ENCODE results near the gene CCDC70.

DNA sequence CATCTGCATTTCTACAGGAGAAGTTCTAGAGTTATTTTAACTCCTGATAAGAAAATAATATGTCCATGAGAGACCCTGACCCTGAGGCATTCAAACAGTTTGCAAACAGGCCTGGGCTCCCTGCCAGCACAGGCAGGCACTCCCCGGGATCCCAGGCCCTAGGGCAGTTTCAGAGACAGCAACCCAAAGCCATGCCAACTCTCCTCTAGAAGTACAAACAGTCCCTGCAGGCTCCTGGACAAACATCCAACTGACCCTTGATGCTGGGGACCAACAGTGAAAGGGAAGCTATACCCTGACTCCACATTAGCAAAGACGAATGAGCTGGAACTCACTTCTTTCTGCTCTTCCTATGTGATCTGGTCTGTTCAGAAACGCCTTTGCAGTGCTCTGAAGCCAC is 44.8 kb downstream of the CCDC70 start:
- TF ChIP-seq, protein P1, sequence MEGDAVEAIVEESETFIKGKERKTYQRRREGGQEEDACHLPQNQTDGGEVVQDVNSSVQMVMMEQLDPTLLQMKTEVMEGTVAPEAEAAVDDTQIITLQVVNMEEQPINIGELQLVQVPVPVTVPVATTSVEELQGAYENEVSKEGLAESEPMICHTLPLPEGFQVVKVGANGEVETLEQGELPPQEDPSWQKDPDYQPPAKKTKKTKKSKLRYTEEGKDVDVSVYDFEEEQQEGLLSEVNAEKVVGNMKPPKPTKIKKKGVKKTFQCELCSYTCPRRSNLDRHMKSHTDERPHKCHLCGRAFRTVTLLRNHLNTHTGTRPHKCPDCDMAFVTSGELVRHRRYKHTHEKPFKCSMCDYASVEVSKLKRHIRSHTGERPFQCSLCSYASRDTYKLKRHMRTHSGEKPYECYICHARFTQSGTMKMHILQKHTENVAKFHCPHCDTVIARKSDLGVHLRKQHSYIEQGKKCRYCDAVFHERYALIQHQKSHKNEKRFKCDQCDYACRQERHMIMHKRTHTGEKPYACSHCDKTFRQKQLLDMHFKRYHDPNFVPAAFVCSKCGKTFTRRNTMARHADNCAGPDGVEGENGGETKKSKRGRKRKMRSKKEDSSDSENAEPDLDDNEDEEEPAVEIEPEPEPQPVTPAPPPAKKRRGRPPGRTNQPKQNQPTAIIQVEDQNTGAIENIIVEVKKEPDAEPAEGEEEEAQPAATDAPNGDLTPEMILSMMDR (IDR thresholded peaks at IDR 0.05): no peak
- no peak for TF ChIP-seq POLR2A (IDR thresholded peaks at IDR 0.05)
